SK-N-SH (cell line): ENCODE measurements around the gene DCUN1D3. TPM values are rescaled to one million over a fixed set of nuclear protein-coding genes. Genes with fewer than 3 reads are reported as not detected.

Experiments used
- CTCF ChIA-PET: fragments of 300-600, 350-600 bp; formaldehyde crosslinking; extraction: SDS; loops from one replicate; lab custom pipeline; 2021; lab: Yijun Ruan, JAX
- POLR2A ChIA-PET: fragments of 350-600 bp; sonication (Branson Sonifier 250); formaldehyde crosslinking; extraction: SDS; loops from one replicate; lab custom pipeline; 2020; ENCODE audit warnings: antibody characterized with exemption, inconsistent platforms; lab: Yijun Ruan, JAX
- DNase-seq: peaks from one replicate; pipeline ENCODE4 v3.0.0; 2012
- H2AFZ ChIP-seq: fragments of 200-600 bp; sonication (generic); 2 replicates; pipeline ENCODE4 v1.8.1; 2016; ENCODE audit warnings: antibody characterized with exemption, mild to moderate bottlenecking, low read depth
- H3F3A ChIP-seq: fragments of 200-600 bp; sonication (generic); replicated peaks from 2 replicates; pipeline ENCODE3; 2016; ENCODE audit warnings: antibody characterized with exemption, mild to moderate bottlenecking; ENCODE audit not compliant: insufficient read depth
- H3K27ac ChIP-seq, 2 experiments: fragments of 200-500 bp in 1 of 2; fragments of 200-600 bp in 1 of 2; sonication (Bioruptor generic) in 1 of 2; sonication (generic), shearing (Covaris generic) in 1 of 2; 2 replicates each; pipeline versions ENCODE4 v1.5.1 to v1.6.1; 2014 to 2016; ENCODE audit warnings: low read depth in 2 of 2, inconsistent platforms in 1 of 2, low read length in 1 of 2, mild to moderate bottlenecking in 1 of 2, mixed read lengths in 1 of 2
- H3K27me3 ChIP-seq: fragments of 200-600 bp; sonication (generic), shearing (Covaris generic); 2 replicates; pipeline ENCODE4 v1.6.1; 2016; ENCODE audit warnings: mixed run types; ENCODE audit not compliant: insufficient read depth
- H3K36me3 ChIP-seq, 2 experiments: fragments of 200-500 bp in 1 of 2; fragments of 200-600 bp in 1 of 2; sonication (Bioruptor generic) in 1 of 2; sonication (generic) in 1 of 2; replicated peaks in 1 of 2; 2 replicates each; pipeline versions ENCODE3 to v1.5.1; 2014 to 2016; ENCODE audit warnings: low read length in 1 of 2, mild to moderate bottlenecking in 1 of 2; ENCODE audit not compliant: insufficient read depth in 2 of 2, control insufficient read depth in 1 of 2
- H3K4me1 ChIP-seq, 2 experiments: fragments of 200-500 bp in 1 of 2; fragments of 200-600 bp in 1 of 2; sonication (Bioruptor generic) in 1 of 2; sonication (generic), shearing (Covaris generic) in 1 of 2; 2 replicates each; pipeline versions ENCODE4 v1.5.1 to v1.6.1; 2014 to 2016; ENCODE audit warnings: low read depth in 1 of 2, low read length in 1 of 2, mixed run types in 1 of 2; ENCODE audit not compliant: insufficient read depth in 2 of 2, control insufficient read depth in 1 of 2
- H3K4me2 ChIP-seq: fragments of 200-600 bp; sonication (generic), shearing (Covaris generic); 2 replicates; pipeline ENCODE4 v1.6.1; 2017; ENCODE audit warnings: mixed run types
- H3K4me3 ChIP-seq, 2 experiments: fragments of 200-500 bp in 1 of 2; fragments of 200-600 bp in 1 of 2; sonication (Bioruptor generic) in 1 of 2; sonication (generic), shearing (Covaris generic) in 1 of 2; 2 replicates each; pipeline versions ENCODE4 v1.5.1 to v1.8.1; 2014 to 2016; ENCODE audit warnings: low read depth in 2 of 2, inconsistent platforms in 1 of 2, low read length in 1 of 2, mild to moderate bottlenecking in 1 of 2, mixed read lengths in 1 of 2, moderate library complexity in 1 of 2
- H3K79me2 ChIP-seq: fragments of 200-600 bp; sonication (generic); 2 replicates; pipeline ENCODE4 v1.8.1; 2017; ENCODE audit warnings: mild to moderate bottlenecking; ENCODE audit not compliant: insufficient read depth
- H3K9ac ChIP-seq: fragments of 200-600 bp; sonication (generic); 2 replicates; pipeline ENCODE4 v1.6.1; 2017; ENCODE audit warnings: mixed run types
- H3K9me2 ChIP-seq: fragments of 200-600 bp; sonication (generic); 2 replicates; pipeline ENCODE4 v1.6.1; 2017; ENCODE audit warnings: mixed run types
- H3K9me3 ChIP-seq: fragments of 200-600 bp; sonication (generic); 2 replicates; pipeline ENCODE4 v1.6.1; 2017; ENCODE audit warnings: mixed run types, mild to moderate bottlenecking, moderate library complexity
- H4K20me1 ChIP-seq: fragments of 200-600 bp; sonication (generic); 2 replicates; pipeline ENCODE4 v1.6.1; 2017; ENCODE audit warnings: mild to moderate bottlenecking, mixed run types; ENCODE audit not compliant: insufficient read depth
- EZH2phosphoT487 ChIP-seq: fragments of 200-600 bp; sonication (generic); IDR thresholded peaks from 2 replicates; pipeline ENCODE4 v1.6.1; 2017; ENCODE audit warnings: low read depth, mixed run types, mild to moderate bottlenecking, antibody characterized with exemption, moderate library complexity, borderline replicate concordance
- FOSL2 ChIP-seq: IDR thresholded peaks from 2 replicates; pipeline ENCODE4 v1.4.0; 2012; ENCODE audit warnings: low read depth, mild to moderate bottlenecking, moderate library complexity, borderline replicate concordance
- GABPA ChIP-seq: IDR thresholded peaks from 2 replicates; pipeline ENCODE4 v1.4.0; 2012; ENCODE audit warnings: low read depth, mild to moderate bottlenecking
- JUND ChIP-seq: IDR thresholded peaks from 2 replicates; pipeline ENCODE4 v1.4.0; 2012
- MEF2A ChIP-seq: IDR thresholded peaks from 2 replicates; pipeline ENCODE4 v1.4.0; 2012; ENCODE audit warnings: low read depth, borderline replicate concordance
- MXI1 ChIP-seq: IDR thresholded peaks from 2 replicates; pipeline ENCODE4 v1.6.1; 2012; ENCODE audit warnings: mild to moderate bottlenecking, low read depth, low read length, improper control_type of control experiment
- POLR2AphosphoS5 ChIP-seq: IDR thresholded peaks from 2 replicates; pipeline ENCODE4 v1.6.1; 2012; ENCODE audit warnings: low read depth, low read length
- RFX5 ChIP-seq: IDR thresholded peaks from 2 replicates; pipeline ENCODE4 v1.6.1; 2012; ENCODE audit warnings: mild to moderate bottlenecking, improper control_type of control experiment, low read length
- RXRA ChIP-seq: IDR thresholded peaks from 2 replicates; pipeline ENCODE4 v1.4.0; 2012; ENCODE audit warnings: low read depth, mild to moderate bottlenecking, borderline replicate concordance
- SIN3A ChIP-seq: IDR thresholded peaks from 2 replicates; pipeline ENCODE4 v1.6.1; 2012; ENCODE audit warnings: low read depth, mild to moderate bottlenecking, low read length, moderate library complexity, borderline replicate concordance
- SMC3 ChIP-seq: IDR thresholded peaks from 2 replicates; pipeline ENCODE4 v1.6.1; 2012; ENCODE audit warnings: low read depth, low read length, improper control_type of control experiment
- TAF1 ChIP-seq: IDR thresholded peaks from 2 replicates; pipeline ENCODE4 v1.6.1; 2012; ENCODE audit warnings: low read depth, mild to moderate bottlenecking, low read length, moderate library complexity, borderline replicate concordance
- TCF12 ChIP-seq: IDR thresholded peaks from 2 replicates; pipeline ENCODE4 v1.4.0; 2012
- TEAD4 ChIP-seq: IDR thresholded peaks from 2 replicates; pipeline ENCODE4 v1.4.0; 2012; ENCODE audit warnings: mild to moderate bottlenecking, borderline replicate concordance; ENCODE audit not compliant: insufficient read depth
- YY1 ChIP-seq: IDR thresholded peaks from 2 replicates; pipeline ENCODE4 v1.4.0; 2012; ENCODE audit warnings: low read depth, mild to moderate bottlenecking
- WGBS: methylation state at CpG from one replicate; pipeline ENCODE4 v1.1.6; 2017; ENCODE audit warnings: low lambda C conversion rate; 5-methylcytosine and 5-hydroxymethylcytosine counted together
- polyA plus RNA-seq, 3 experiments: library from polyadenylated mRNA; depleted of rRNA; stranded (reverse); fragments of >200 nt; gene quantifications; 2 replicates each; pipeline ENCODE4 v1.2.3, GENCODE V29; 2012
- TF ChIP-seq, protein P1 (sequence below): IDR thresholded peaks from 2 replicates; pipeline ENCODE4 v1.6.1; 2012; ENCODE audit warnings: mild to moderate bottlenecking, low read depth, low read length, moderate library complexity

Gene DCUN1D3
- polyA plus RNA-seq, 1 of the 3 experiments (the other 2 are of a cell fraction) = 4.7 TPM

DNA sequence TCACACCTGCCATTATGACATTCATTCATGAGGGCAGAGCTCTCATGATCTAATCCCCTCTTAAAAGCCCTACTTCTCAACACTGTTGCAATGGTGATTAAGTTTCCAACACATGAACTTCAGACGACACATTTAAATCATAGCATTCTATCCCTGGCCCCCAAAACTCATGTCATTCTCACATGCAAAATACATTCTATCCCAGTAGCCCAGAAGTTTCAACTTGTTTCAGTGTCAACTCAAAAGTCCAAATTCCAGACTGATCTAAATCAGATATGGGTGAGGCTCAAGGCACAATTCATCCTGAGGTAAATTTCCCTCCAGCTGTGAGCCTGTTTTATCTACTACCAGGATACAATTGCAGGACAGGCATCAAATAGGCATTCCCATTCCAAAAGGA lies 25.6 kb upstream of the DCUN1D3 start:
- 100% methylated on average over 1 of the region's 1 CpG for WGBS
- no peak overlapping the region for H2AFZ ChIP-seq
- H3F3A ChIP-seq = no peaks in the 10 kb centered on the region
- ChIA-PET POLR2A (no interaction called here), CTCF (no interaction called here)
- H3K4me2 ChIP-seq = no peak overlapping the region
- no peaks in the 10 kb centered on the region for H4K20me1 ChIP-seq
- no peaks in the 10 kb centered on the region for H3K36me3 ChIP-seq
- H3K9me3 ChIP-seq = no peaks in the 10 kb centered on the region
- no peak overlapping the region for H3K4me3 ChIP-seq
- H3K27me3 ChIP-seq = no peaks in the 10 kb centered on the region
- H3K9ac ChIP-seq = no peak overlapping the region
- DNase-seq = no peak
- H3K9me2 ChIP-seq = no peaks in the 10 kb centered on the region
- H3K4me1 ChIP-seq = no peaks in the 10 kb centered on the region
- no peak overlapping the region for H3K27ac ChIP-seq
- TF ChIP-seq MEF2A (no peak), YY1 (no peak), FOSL2 (no peak), SMC3 (no peak), RXRA (no peak), TEAD4 (no peak)
- TF ChIP-seq, protein P1, sequence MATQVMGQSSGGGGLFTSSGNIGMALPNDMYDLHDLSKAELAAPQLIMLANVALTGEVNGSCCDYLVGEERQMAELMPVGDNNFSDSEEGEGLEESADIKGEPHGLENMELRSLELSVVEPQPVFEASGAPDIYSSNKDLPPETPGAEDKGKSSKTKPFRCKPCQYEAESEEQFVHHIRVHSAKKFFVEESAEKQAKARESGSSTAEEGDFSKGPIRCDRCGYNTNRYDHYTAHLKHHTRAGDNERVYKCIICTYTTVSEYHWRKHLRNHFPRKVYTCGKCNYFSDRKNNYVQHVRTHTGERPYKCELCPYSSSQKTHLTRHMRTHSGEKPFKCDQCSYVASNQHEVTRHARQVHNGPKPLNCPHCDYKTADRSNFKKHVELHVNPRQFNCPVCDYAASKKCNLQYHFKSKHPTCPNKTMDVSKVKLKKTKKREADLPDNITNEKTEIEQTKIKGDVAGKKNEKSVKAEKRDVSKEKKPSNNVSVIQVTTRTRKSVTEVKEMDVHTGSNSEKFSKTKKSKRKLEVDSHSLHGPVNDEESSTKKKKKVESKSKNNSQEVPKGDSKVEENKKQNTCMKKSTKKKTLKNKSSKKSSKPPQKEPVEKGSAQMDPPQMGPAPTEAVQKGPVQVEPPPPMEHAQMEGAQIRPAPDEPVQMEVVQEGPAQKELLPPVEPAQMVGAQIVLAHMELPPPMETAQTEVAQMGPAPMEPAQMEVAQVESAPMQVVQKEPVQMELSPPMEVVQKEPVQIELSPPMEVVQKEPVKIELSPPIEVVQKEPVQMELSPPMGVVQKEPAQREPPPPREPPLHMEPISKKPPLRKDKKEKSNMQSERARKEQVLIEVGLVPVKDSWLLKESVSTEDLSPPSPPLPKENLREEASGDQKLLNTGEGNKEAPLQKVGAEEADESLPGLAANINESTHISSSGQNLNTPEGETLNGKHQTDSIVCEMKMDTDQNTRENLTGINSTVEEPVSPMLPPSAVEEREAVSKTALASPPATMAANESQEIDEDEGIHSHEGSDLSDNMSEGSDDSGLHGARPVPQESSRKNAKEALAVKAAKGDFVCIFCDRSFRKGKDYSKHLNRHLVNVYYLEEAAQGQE = no peak
- no peaks in the 10 kb centered on the region for H3K79me2 ChIP-seq

DNA sequence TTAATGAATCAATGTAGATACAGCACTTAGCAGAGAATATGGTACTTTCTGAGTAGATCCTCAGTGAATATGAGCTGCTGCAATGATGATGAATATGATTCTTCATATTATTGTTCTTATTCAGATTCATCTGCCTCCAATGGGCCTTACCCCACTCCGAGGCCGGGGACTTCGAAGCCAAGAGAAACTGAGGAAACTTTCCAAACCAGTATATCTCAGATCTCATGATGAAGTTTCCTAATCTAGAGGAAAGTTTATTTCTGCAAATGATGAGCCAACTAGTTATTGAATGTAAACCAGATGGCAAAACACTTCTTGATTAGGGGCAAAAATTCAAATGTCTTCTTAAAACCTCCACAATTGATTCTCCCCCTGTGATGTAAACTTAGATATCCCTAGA lies 23.7 kb upstream of the DCUN1D3 start:
- Histone ChIP-seq H3K27me3 (no peaks in the 10 kb centered on the region), H3K4me3 (no peak overlapping the region), H3K36me3 (no peaks in the 10 kb centered on the region), H3K79me2 (no peaks in the 10 kb centered on the region), H4K20me1 (no peaks in the 10 kb centered on the region), H3K9me3 (no peaks in the 10 kb centered on the region), H3K27ac (no peak overlapping the region), H3K9me2 (no peaks in the 10 kb centered on the region), H3F3A (no peaks in the 10 kb centered on the region), H3K9ac (no peak overlapping the region), H2AFZ (no peak overlapping the region), H3K4me2 (no peak overlapping the region), H3K4me1 (no peaks in the 10 kb centered on the region)
- DNase-seq = no peak
- POLR2A ChIA-PET = no interaction called here
- TF ChIP-seq JUND = no peak
- TF ChIP-seq POLR2AphosphoS5 = no peak
- TF ChIP-seq YY1 = no peak
- TF ChIP-seq EZH2phosphoT487 = no peak
- no peak for TF ChIP-seq TCF12
- TF ChIP-seq SIN3A = no peak
- TF ChIP-seq MXI1 = no peak
- no peak for TF ChIP-seq RXRA
- TF ChIP-seq GABPA = no peak
- no peak for TF ChIP-seq MEF2A
- TF ChIP-seq RFX5 = no peak
- TF ChIP-seq TAF1 = no peak
- 91% methylated on average over 3 of the region's 3 CpGs for WGBS
- CTCF ChIA-PET = no interaction called here
